ENCODE data around the gene A4GALT. TPM values are rescaled to one million over a fixed set of nuclear protein-coding genes. Genes with fewer than 3 reads are reported as not detected.

The A4GALT gene
- total and polyA plus RNA-seq, 2 of the 13 experiments (the other 11 are each of a cell fraction or from before 2014, with no cell fraction given) = 0.09 to 1.1 TPM

- TF ChIP-seq, protein P1, sequence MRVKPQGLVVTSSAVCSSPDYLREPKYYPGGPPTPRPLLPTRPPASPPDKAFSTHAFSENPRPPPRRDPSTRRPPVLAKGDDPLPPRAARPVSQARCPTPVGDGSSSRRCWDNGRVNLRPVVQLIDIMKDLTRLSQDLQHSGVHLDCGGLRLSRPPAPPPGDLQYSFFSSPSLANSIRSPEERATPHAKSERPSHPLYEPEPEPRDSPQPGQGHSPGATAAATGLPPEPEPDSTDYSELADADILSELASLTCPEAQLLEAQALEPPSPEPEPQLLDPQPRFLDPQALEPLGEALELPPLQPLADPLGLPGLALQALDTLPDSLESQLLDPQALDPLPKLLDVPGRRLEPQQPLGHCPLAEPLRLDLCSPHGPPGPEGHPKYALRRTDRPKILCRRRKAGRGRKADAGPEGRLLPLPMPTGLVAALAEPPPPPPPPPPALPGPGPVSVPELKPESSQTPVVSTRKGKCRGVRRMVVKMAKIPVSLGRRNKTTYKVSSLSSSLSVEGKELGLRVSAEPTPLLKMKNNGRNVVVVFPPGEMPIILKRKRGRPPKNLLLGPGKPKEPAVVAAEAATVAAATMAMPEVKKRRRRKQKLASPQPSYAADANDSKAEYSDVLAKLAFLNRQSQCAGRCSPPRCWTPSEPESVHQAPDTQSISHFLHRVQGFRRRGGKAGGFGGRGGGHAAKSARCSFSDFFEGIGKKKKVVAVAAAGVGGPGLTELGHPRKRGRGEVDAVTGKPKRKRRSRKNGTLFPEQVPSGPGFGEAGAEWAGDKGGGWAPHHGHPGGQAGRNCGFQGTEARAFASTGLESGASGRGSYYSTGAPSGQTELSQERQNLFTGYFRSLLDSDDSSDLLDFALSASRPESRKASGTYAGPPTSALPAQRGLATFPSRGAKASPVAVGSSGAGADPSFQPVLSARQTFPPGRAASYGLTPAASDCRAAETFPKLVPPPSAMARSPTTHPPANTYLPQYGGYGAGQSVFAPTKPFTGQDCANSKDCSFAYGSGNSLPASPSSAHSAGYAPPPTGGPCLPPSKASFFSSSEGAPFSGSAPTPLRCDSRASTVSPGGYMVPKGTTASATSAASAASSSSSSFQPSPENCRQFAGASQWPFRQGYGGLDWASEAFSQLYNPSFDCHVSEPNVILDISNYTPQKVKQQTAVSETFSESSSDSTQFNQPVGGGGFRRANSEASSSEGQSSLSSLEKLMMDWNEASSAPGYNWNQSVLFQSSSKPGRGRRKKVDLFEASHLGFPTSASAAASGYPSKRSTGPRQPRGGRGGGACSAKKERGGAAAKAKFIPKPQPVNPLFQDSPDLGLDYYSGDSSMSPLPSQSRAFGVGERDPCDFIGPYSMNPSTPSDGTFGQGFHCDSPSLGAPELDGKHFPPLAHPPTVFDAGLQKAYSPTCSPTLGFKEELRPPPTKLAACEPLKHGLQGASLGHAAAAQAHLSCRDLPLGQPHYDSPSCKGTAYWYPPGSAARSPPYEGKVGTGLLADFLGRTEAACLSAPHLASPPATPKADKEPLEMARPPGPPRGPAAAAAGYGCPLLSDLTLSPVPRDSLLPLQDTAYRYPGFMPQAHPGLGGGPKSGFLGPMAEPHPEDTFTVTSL (CRISPR knock-in tag; IDR thresholded peaks at IDR 0.05; ENCODE audit: borderline replicate concordance) = no peak
- TF ChIP-seq TRIM24 (CRISPR knock-in tag; IDR thresholded peaks at IDR 0.05) (no peak), ZNF275 (CRISPR knock-in tag; IDR thresholded peaks at IDR 0.05; ENCODE audit: borderline replicate concordance) (no peak), HMG20A (CRISPR knock-in tag; IDR thresholded peaks at IDR 0.05; ENCODE audit: borderline replicate concordance) (no peak), KLF9 (CRISPR knock-in tag; IDR thresholded peaks at IDR 0.05; ENCODE audit: low read depth) (no peak), RELA (CRISPR knock-in tag; IDR thresholded peaks at IDR 0.05) (no peak), SMYD3 (CRISPR knock-in tag; IDR thresholded peaks at IDR 0.05) (no peak), ZFP91 (CRISPR knock-in tag; IDR thresholded peaks at IDR 0.05; ENCODE audit: borderline replicate concordance) (no peak), SRSF4 (IDR thresholded peaks at IDR 0.05; ENCODE audit: low read depth, low read length, poor library complexity, severe bottlenecking) (no peak), STAG1 (CRISPR knock-in tag; IDR thresholded peaks at IDR 0.05) (no peak), SIN3B (IDR thresholded peaks at IDR 0.05; ENCODE audit: low read length) (no peak), ZNF709 (CRISPR knock-in tag; IDR thresholded peaks at IDR 0.05) (no peak), ZNF256 (CRISPR knock-in tag; conservative IDR thresholded peaks at IDR 0.05) (no peak), SKIL (CRISPR knock-in tag; IDR thresholded peaks at IDR 0.05; ENCODE audit: borderline replicate concordance) (0 out of 2 replicates have a peak, but pooled peaks have one; percentile 11)
- TF ChIP-seq, protein P2, sequence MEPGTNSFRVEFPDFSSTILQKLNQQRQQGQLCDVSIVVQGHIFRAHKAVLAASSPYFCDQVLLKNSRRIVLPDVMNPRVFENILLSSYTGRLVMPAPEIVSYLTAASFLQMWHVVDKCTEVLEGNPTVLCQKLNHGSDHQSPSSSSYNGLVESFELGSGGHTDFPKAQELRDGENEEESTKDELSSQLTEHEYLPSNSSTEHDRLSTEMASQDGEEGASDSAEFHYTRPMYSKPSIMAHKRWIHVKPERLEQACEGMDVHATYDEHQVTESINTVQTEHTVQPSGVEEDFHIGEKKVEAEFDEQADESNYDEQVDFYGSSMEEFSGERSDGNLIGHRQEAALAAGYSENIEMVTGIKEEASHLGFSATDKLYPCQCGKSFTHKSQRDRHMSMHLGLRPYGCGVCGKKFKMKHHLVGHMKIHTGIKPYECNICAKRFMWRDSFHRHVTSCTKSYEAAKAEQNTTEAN (CRISPR knock-in tag; conservative IDR thresholded peaks at IDR 0.05) = peak; percentile 96
Observed at GRCh38 chr22:42645938-42646568, 74.6 kb downstream of the A4GALT start (continued).

Data from HepG2 (cell line).